HG03139 (cell line): ENCODE data around the gene ATP2A1.

Source experiments
- ATAC-seq: cut with Tn5 transposase; IDR thresholded peaks from one replicate; pipeline ENCODE4 v1.9.1; 2021; ENCODE audit not compliant: unreplicated experiment

ATP2A1 gene

DNA sequence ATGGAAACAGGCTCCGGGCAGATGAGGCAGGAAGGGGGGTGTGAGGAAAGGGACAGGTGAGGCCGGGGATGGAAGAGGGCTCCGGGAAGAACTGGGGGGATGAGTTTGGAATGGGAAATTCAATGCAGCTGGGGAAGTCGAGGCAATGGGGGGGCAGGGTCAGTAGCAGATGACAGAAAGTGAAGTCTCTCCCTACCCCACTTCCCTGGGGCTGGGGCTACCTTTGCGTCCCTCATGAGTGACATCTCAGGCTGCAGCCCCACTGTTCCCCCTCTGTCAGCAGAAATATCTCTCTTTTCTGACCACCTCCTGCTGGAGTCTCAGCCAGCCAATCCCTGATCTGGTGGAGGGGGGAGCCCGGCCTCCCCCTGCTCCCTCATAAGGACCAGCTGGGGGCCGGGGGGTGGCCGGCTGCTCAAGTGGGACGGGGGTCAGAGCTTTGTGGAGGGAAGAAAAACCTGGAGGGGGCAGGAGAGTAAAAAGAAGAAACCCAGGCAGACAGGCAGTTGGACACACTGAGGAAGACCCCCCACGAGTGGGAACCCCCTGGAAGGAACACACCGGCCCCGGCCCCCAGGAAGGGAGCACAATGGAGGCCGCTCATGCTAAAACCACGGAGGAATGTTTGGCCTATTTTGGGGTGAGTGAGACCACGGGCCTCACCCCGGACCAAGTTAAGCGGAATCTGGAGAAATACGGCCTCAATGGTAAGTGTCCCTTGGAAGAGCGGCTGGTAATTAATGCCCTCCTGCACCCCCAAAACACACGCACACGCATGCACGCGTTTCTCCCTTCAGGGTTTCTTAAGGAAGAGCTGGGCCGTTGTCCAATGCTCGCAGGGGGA is at the start of gene ATP2A1:
ATP2A1 (plus strand) TSS at position 406 of the 844 bp plus-strand sequence; CDS start at position 590, 184 bp downstream.
- ATAC-seq, result no peak

DNA sequence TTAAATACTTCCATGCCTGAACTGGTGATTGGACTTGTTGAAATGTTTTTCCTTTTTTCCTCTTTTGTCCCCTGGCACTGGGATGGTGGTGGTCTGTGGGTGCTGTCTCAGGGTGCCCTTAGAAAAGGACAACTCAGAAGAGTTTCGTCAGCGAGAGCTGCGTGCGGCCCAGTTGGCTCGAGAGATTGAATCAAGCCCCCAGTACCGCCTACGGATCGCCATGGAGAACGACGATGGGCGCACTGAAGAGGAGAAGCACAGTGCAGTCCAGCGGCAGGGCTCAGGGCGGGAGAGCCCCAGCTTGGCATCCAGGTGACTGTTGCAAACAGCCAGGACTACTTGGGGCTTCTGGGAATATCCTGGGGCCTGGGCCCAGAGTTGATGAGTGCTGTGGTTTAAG is 48.5 kb upstream of the ATP2A1 start:
- no peak for ATAC-seq

DNA sequence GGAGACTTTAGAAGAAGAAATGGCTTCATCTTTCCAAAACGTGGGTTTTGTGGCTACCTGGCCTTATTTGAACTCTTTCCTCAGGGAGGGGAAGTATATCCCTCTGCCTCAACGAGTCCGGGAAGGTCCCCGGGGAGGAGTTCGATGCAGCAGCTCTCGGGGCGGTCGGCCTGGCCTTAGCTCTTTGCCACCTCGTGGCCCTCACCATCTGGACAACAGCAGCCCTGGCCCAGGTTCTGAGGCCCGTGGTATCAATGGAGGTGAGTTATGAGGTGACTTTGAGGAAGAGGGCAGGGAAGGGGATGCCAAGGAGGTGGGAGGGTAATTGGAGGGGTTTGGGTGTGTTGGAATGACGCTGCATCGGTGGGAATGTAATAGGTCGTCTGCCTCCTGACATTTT is 47.8 kb upstream of the ATP2A1 start:
- ATAC-seq, result no peak

DNA sequence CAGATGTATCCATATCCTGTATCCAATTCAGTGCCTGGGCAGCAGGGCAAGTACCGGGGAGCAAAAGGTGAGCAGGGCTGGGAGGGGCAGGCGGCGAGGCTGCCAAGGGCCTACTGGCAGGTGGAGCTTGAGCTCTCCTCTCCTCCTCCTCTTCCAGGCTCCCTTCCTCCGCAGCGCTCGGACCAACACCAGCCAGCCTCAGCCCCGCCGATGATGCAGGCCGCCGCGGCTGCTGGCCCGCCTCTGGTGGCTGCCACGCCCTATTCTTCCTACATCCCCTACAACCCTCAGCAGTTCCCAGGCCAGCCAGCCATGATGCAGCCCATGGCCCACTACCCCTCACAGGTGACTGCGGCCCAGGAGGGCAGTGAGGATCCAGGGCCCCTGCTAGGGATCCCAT is 43.9 kb upstream of the ATP2A1 start:
- no peak for ATAC-seq

DNA sequence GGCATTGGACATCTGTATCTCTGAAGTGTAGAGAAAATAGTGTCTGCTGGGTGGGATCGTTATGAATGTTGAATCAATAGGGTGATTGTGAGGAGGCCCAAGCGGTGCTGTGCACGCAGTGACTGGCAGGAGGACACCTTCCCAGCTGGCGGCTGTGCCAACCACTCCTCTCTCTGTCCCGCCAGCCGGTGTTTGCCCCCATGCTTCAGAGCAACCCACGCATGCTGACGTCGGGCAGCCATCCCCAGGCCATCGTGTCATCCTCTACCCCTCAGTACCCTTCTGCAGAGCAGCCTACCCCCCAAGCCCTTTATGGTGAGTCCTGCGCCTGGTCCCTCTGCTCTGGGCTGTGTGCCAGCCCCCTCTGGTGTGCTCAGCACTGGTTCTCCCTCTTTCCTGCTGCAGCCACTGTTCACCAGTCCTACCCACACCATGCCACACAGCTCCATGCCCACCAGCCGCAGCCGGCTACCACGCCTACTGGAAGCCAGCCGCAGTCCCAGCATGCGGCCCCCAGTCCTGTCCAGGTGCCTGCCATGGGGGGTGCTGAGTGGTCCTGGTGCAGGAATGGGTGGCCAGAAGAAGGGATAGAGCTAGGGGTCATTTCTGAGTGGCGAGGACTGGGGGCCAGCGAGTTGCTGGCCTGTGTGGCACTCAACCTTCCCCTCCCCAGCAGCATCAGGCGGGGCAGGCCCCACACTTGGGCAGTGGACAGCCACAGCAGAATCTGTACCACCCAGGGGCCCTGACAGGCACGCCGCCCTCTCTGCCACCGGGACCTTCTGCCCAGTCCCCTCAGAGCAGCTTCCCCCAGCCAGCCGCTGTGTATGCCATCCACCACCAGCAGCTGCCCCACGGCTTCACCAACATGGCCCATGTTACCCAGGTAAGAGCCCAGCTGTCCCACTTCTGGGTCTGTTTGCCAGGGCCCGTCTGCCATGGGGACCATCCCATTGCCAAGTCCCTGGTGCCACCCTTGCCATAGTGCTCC is 43.1 kb upstream of the ATP2A1 start:
- no peak for ATAC-seq

DNA sequence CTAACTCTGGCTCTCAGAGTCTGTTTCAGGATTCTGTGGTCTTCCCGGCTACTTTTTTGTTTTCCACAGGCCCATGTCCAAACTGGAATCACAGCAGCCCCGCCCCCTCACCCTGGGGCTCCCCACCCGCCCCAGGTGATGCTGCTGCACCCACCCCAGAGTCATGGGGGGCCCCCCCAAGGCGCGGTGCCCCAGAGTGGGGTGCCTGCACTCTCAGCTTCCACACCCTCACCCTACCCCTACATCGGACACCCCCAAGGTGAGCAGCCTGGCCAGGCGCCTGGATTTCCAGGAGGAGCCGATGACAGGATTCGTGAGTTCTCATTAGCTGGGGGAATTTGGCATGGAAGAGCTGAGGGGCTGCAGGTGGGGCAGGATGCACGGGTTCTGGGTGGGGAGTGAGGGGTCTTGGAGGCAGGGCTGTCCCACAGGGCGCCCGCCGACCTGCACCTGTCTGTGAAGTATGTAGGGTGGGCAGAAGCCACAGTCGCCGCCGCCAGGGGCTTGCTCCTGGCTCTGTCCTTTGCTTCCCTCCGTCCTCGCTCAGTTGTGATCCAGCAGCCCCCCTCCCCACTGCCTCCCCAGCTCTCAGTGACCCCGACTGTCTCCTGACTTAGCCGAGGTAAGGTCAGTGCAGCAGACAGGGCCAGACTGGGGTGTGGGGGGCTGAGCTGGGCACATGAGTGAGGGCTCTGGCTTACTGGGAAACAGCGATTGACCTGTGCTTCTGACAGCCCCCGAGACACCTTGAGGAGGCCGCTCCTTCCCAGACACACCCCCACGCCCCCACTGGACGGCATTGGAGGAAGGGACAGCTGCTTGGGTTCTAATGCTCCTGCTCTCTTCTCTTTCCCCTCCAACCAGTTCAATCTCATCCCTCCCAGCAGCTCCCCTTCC is 42.2 kb upstream of the ATP2A1 start:
- ATAC-seq, result no peak

DNA sequence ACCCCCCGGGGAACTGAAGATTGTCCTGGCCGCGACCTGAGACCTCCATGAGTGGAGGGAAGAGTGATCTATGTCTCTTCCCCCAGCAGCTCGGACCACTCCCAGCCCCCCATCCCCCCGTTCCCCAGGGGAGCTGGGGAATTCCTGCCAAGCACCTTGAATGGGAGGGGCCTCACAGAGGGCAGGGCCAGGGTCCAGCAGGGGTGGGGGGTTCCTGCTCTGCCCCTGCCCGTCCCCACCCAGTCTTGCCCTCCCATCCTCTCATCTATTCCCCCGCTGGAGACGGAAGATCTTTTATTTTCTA is 41.6 kb upstream of the ATP2A1 start:
- ATAC-seq, result no peak

DNA sequence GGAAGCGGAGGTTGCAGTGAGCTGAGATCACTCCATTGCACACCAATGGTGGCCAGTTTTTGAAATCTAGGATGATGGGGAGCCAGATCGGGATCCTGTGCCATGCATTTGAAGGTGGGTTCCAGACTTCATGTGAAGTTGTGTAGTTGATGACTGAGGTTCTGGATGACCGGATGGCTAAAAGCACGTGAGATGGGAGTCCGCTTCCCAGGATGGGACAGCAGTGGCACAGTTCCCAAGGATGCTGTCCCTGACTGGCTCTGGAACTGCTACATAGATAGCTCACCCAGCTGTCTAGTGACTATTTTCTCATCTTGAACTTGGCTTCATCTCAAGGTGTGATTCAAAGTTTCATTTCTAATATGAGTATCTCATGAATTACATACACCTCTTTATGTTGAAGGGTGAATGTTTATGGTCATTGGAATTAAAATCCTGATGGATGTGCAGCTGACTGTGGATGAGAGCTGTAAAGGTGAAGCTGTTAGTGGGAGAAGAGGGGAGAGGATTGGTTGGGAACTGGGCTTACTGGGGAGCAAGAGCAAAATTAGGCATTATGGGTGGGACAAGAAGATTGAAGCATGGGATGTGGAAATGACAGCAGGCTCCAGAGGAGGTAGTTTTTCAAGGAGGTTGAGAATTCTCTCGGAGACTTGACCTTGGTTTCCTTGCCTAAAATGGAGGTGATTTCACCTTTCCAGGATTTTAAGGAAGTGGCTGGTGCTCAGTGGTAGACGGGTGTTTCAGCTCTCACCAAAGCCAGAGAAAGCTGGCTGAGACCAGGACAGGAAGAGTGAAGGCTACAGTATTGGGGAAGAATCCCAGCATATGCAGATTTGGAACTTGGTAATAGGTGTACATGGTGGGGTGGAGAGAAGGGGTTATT is 40.4 kb upstream of the ATP2A1 start:
- ATAC-seq, result no peak

DNA sequence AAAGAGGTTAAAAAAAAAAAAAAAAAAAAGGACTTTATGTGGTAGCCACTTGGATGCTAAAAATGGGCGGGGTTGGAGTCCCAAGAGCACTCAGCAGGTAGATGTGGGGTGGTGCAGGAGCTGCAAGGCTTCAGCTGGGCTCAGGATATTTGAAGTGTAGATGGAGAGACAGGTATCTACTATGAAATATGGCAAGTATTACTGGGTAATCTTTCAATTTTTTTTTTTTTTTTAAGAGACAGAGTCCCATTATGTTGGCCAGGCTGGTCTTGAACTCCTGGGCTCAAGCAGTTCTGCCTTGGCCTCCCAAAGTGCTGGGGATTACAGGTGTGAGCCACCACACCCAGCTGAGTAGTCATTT is 39.8 kb upstream of the ATP2A1 start:
- no peak for ATAC-seq

DNA sequence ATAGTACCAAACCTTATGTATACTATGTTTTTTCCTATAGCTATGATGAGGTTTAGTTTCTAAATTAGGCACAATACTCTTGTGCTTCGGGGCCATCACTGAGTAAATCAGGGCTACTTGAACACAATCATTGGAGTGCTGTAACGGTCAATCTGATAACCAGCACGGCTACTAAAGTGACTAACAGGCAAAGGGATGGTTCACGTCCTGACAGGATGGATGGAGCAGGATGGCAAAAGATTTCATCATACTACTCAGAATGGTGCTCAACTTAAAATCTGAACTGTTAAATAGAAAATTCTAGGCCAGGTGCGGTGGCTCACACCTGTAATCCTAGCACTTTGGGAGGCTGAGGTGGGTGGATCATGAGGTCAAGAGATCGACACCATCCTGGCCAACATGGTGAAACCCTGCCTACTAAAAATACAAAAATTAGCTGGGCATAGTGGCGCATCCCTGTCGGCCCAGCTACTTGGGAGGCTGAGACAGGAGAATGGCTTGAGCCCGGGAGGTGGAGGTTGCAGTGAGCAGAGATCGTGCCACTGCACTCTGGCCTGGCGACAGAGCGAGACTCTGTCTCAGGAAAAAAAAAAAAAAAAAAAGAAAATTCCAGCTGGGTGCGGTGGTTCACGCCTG is 39.2 kb upstream of the ATP2A1 start:
- ATAC-seq, result no peak

DNA sequence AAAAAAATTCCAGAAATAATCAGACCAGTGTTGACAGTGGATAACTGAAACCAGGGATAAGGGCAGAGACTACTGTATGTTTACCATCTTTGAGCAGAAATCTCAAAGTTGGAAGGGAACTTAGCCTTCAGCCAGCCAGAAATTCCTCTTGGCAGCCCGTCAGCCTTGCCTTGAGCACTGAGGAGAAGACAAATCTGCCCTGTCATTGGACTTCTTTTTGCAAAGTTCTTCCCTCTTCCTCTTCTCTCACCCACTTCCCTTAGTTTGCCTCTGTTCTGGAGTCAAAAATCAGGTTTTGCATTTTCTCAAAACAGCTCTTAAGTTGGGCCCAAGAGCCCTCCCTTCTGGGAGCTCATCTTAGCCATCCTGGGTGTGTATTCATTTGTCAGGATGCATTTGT is 38.4 kb upstream of the ATP2A1 start:
- ATAC-seq, result no peak

DNA sequence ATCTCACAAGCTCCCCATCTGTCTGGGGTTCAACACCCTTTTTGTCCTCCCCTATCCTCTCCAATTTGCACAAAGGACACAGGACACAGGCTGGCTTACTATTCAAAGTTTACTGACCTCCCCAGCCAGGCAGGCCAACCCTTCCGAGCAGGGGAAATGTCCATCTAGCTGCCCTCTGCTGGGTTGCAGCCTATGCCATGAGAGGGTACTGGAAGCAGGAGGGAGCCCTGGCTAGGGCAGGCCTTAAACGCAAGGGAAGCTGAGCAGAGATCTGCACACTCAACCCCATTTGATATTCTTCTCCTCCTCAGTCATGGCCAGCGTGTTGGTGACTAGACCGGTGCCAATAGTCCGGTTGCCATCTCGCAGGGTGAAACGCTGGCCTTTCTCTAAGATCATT is 35.6 kb upstream of the ATP2A1 start:
- ATAC-seq, result no peak

DNA sequence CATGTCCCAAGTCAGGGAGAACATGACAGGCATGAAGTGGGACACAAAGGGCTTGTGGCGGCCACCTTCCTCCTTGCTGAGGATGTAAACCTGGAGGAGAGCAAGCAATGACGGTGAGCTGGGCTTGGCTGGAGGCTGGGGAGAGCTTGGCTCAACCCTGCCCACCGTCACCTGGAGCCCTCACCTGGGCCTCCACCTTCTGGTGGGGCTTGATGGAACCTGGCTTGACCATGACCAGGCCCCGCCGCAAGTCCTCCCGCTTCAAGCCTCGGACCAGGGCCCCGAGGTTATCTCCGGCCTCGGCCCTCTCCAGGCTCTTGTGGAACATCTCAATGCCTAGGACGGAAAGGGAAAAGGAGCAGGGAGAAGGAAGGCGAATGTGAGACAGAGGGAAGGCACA is 34.5 kb upstream of the ATP2A1 start:
- ATAC-seq, result no peak

DNA sequence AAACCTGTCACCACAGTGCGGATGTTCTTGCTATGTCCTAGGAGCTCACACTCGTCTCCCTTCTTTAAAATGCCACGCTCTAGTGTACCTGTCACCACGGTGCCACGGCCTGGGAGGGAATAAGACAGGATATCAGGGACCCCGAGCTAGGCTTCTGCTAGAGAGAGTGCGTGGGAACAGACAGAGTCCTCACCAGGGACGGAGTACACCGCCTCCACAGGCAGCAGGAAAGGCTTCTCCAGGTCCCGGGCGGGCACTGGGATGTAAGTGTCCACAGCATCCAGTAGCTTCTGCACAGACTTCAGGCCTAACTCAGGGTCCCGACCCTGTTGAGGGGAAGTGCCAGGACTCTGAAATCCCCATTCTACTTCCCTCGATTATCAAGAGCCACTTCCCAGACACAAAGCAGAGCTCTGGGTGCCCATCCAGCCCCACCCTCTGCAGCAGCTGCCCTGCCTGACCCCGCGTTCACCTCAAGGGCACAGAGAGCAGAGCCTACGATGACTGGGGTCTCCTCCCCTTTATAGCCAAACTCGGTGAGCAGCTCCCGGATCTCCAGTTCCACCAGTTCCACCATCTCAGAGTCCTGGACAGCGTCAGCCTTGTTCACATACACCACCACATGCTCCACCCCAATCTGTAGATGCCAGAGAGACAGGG is 33.9 kb upstream of the ATP2A1 start:
- ATAC-seq, result no peak

DNA sequence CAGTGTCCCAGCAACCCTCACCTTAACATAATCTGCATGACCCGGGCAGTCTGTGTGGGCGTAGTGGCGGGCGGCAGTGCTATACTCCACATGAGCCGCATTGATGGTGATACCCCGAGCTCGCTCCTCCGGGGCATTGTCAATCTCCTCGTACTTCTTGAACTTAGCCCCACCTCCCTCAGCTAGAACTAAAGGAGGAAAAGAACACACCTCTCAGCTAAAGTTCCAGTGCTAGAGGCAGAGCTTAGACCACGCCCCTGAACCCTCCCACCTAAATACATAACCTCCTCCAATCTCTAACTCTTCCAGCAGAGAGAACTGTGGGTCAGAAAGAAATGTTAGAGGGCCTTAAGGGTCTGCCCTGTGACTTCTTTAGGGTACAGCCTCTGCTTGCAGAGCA is 33.0 kb upstream of the ATP2A1 start:
- ATAC-seq, result no peak

DNA sequence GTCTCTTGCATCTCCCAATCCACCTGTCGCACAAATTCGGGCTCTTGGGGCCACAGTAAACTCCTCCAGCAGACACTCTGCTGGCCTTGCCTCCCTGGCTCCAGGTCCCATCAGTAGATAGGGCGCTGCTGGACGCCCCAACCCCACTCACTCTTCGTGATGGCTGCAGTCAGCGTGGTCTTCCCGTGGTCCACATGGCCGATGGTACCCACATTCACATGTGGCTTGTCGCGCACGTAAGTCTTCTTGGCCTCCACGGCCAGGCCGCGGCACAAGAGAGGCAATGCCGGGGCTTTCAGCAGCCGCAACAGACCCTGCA is 32.6 kb upstream of the ATP2A1 start:
- no peak for ATAC-seq

DNA sequence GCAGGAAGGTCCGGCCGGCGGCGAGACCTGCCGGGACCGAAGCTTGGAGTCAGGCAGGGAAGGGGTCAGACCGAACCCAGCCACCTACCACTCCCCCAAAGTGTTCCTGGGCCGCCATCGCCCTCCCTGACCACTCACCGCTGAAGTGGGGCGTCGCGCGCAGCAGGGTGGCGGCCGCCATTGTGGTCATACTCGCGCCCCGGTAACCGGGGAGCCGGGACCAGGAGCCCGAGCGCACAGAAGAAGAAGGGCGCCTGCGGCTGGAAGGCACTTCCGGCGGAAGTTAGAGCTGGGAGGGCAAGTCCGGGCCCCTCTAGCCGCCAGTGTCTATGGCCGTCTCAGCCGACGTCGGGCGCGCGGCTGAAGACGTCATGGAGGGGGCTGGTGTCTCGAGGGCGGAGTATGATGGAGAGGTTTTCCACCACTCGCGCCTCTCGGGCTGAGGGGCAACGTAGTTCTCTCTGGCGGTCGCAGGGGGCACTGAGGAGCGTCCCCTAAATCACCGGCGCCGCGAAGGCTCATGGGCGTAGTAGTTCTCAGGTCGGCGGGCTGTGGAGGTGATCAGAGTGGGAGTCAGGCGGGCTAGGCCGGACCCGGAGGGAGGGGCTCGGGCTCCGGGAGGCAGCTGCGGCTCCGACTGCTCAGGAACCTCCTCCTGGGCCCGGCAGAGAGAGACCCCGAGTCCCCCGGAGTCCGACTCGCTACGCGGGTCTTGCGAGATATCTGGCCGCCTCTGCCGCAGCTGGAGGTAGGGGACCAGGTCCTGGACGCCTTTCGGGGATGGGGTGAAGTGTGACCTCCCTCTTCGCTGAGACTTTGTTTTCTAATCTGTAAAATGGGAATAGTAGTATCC is 32.0 kb upstream of the ATP2A1 start, which contains the start of gene TUFM:
TUFM (minus strand) TSS at position 269 of the 853 bp plus-strand sequence; CDS start at position 190, 79 bp downstream.
- ATAC-seq, result peak; percentile 83

DNA sequence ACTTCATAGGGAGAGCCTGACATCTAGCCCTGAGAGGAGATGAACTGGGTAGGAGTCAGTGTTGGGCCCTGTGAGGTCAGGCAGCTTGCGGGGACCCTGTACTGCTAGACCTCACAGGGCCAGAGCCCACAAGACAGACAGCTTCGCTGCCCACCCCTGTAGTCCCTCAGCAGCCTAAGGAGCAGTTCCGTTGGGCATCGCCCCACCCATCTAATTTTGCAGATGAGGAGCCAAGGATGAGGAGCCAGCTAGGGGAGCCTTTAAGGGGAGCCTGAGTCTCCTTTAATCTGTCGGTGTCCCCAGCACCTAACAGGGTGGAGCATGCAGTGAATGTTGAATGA is 31.4 kb upstream of the ATP2A1 start:
- ATAC-seq, result no peak
